Liver (tissue), 9 donors: ENCODE data around the gene CAMK1D. TPM values are rescaled to one million over a fixed set of nuclear protein-coding genes. Genes with fewer than 3 reads are reported as not detected.

Experiments used
- DNase-seq: peaks from one replicate; pipeline ENCODE4 v3.0.0-alpha.2; 2017; ENCODE audit warnings: low spot score
- H3K27ac ChIP-seq, 2 donors: one replicate each; pipeline ENCODE4 v1.7.0; 2013; ENCODE audit warnings: inconsistent platforms in 2 of 2, low read length in 2 of 2, control low read depth in 1 of 2, low read depth in 1 of 2, mild to moderate bottlenecking in 1 of 2
- H3K27me3 ChIP-seq, 4 donors: one replicate each; pipeline versions ENCODE4 v1.6.1 to v1.7.0; 2013; ENCODE audit warnings: low read length in 3 of 4, inconsistent platforms in 1 of 4, mild to moderate bottlenecking in 1 of 4, moderate library complexity in 1 of 4; ENCODE audit not compliant: control insufficient read depth in 4 of 4, insufficient read depth in 4 of 4
- H3K36me3 ChIP-seq, 4 donors: one replicate each; pipeline versions ENCODE4 v1.6.1 to v1.7.0; 2013; ENCODE audit warnings: low read length in 3 of 4, mild to moderate bottlenecking in 3 of 4, low read depth in 1 of 4, moderate library complexity in 1 of 4; ENCODE audit not compliant: control insufficient read depth in 4 of 4, insufficient read depth in 3 of 4
- H3K4me1 ChIP-seq, 4 donors: one replicate each; pipeline versions ENCODE4 v1.6.1 to v1.7.0; 2013; ENCODE audit warnings: low read length in 3 of 4, mild to moderate bottlenecking in 3 of 4, moderate library complexity in 1 of 4; ENCODE audit not compliant: control insufficient read depth in 4 of 4, insufficient read depth in 4 of 4
- H3K4me3 ChIP-seq, 3 donors: one replicate each; pipeline versions ENCODE4 v1.6.1 to v1.7.0; 2013; ENCODE audit warnings: low read length in 3 of 3, control low read depth in 1 of 3, low read depth in 1 of 3, mild to moderate bottlenecking in 1 of 3
- H3K9ac ChIP-seq, 2 donors: one replicate each; pipeline ENCODE4 v1.7.0; 2013; ENCODE audit warnings: low read length in 2 of 2, mild to moderate bottlenecking in 2 of 2, moderate library complexity in 2 of 2, control low read depth in 1 of 2, low read depth in 1 of 2
- H3K9me3 ChIP-seq, 4 donors: one replicate each; pipeline versions ENCODE4 v1.6.1 to v1.7.0; 2013; ENCODE audit warnings: low read length in 3 of 4; ENCODE audit not compliant: control insufficient read depth in 4 of 4
- ATF3 ChIP-seq: IDR thresholded peaks from 2 replicates; pipeline ENCODE4 v1.6.1; 2016; ENCODE audit warnings: antibody characterized with exemption
- EGR1 ChIP-seq, 2 donors: IDR thresholded peaks; 2 replicates each; pipeline ENCODE4 v1.6.1; 2016 to 2018; ENCODE audit warnings: antibody characterized with exemption in 2 of 2, low read depth in 2 of 2
- FOXA1 ChIP-seq: IDR thresholded peaks from 2 replicates; pipeline ENCODE4 v1.6.1; 2016; ENCODE audit warnings: antibody characterized with exemption
- FOXA2 ChIP-seq: IDR thresholded peaks from 2 replicates; pipeline ENCODE4 v1.6.1; 2016; ENCODE audit warnings: antibody characterized with exemption
- GABPA ChIP-seq, 2 donors: IDR thresholded peaks in 1 of 2; conservative IDR thresholded peaks in 1 of 2; 2 replicates each; pipeline ENCODE4 v1.6.1; 2016; ENCODE audit warnings: antibody characterized with exemption in 2 of 2, mild to moderate bottlenecking in 1 of 2, moderate library complexity in 1 of 2
- HNF4G ChIP-seq: IDR thresholded peaks from 2 replicates; pipeline ENCODE4 v1.6.1; 2016; ENCODE audit warnings: antibody characterized with exemption
- JUND ChIP-seq, 2 donors: IDR thresholded peaks; 2 replicates each; pipeline ENCODE4 v1.6.1; 2016; ENCODE audit warnings: antibody characterized with exemption in 2 of 2
- NR2F2 ChIP-seq: IDR thresholded peaks from 2 replicates; pipeline ENCODE4 v1.6.1; 2016; ENCODE audit warnings: antibody characterized with exemption
- RAD21 ChIP-seq, 2 donors: IDR thresholded peaks; 2 replicates each; pipeline ENCODE4 v1.6.1; 2016; ENCODE audit warnings: antibody characterized with exemption in 2 of 2, mild to moderate bottlenecking in 2 of 2
- REST ChIP-seq: IDR thresholded peaks from 2 replicates; pipeline ENCODE4 v1.6.1; 2016; ENCODE audit warnings: antibody characterized with exemption, mild to moderate bottlenecking
- RXRA ChIP-seq, 2 donors: IDR thresholded peaks; 2 replicates each; pipeline ENCODE4 v1.6.1; 2017 to 2018; ENCODE audit warnings: antibody characterized with exemption in 2 of 2, mild to moderate bottlenecking in 1 of 2
- SP1 ChIP-seq: IDR thresholded peaks from 2 replicates; pipeline ENCODE4 v1.6.1; 2018; ENCODE audit warnings: antibody characterized with exemption, mild to moderate bottlenecking
- YY1 ChIP-seq: IDR thresholded peaks from 2 replicates; pipeline ENCODE4 v1.6.1; 2016; ENCODE audit warnings: antibody characterized with exemption, mild to moderate bottlenecking
- ZBTB33 ChIP-seq: IDR thresholded peaks from 2 replicates; pipeline ENCODE4 v1.6.1; 2016; ENCODE audit warnings: antibody characterized with exemption
- WGBS: extraction: QIAGEN DNeasy Blood & Tissue Kit; methylation state at CpG from one replicate; pipeline ENCODE4 v1.1.7; 2013; 5-methylcytosine and 5-hydroxymethylcytosine counted together
- polyA plus RNA-seq, 2 donors: library from polyadenylated mRNA; stranded (reverse) in 1 of 2; unstranded in 1 of 2; fragments of 200-250 nt in 1 of 2; fragments of >200 nt in 1 of 2; fragmentation: Nextera tagmentation in 1 of 2; extraction: Ambion mirVana in 1 of 2; gene quantifications; one replicate each; pipeline versions ENCODE4 v1.2.1 to v1.2.3, GENCODE V29; 2013 to 2015
- total RNA-seq, 2 donors: library from RNA; depleted of rRNA; stranded (reverse); fragments of >200 nt; gene quantifications; one replicate each; pipeline ENCODE4 v1.2.3, GENCODE V29; 2014
- donor health status: healthy.
- donor health status: healthy.
- donor health status: healthy.
- donor health status: healthy.
- donor health status: healthy.

Gene CAMK1D
- total and polyA plus RNA-seq, 4 donors, result 2.7 to 10.1 (median 4.2) TPM

GRCh38 chr10:12513775-12514673 lies 164.7 kb downstream of the CAMK1D start:
- Histone ChIP-seq H3K9me3 (no peaks in the 10 kb centered on the region), H3K27ac (no peak overlapping the region), H3K36me3 (no peaks in the 10 kb centered on the region), H3K4me3 (no peak overlapping the region), H3K9ac (no peak overlapping the region), H3K4me1 (peaks cover 0 to 2% (median 0%) of the 10 kb centered on the region in 4 donors), H3K27me3 (no peaks in the 10 kb centered on the region)
- peak; percentile 13 for DNase-seq
- WGBS, result 88% methylated on average over 10 of the region's 10 CpGs
- TF ChIP-seq FOXA2 (no peak), SP1 (no peak), RXRA (IDR thresholded peaks at IDR 0.05) (no peak), NR2F2 (no peak), ZBTB33 (no peak), YY1 (no peak), HNF4G (no peak), ATF3 (no peak), JUND (IDR thresholded peaks at IDR 0.05) (no peak)

GRCh38 chr10:12518024-12518423 lies 168.7 kb downstream of the CAMK1D start:
- 96% methylated on average over 1 of the region's 1 CpG for WGBS
- H3K9me3 ChIP-seq, result no peaks in the 10 kb centered on the region
- no peaks in the 10 kb centered on the region for H3K27me3 ChIP-seq
- H3K36me3 ChIP-seq, result no peaks in the 10 kb centered on the region
- TF ChIP-seq FOXA2, result no peak
- TF ChIP-seq GABPA (IDR thresholded peaks at IDR 0.05 in 1 of 2, conservative IDR thresholded peaks at IDR 0.05 in 1 of 2), result no peak
- no peak for TF ChIP-seq HNF4G
- no peak for TF ChIP-seq EGR1 (IDR thresholded peaks at IDR 0.05; ENCODE audit: low read depth in 2 of 2)
- TF ChIP-seq REST, result no peak
- no peak for TF ChIP-seq RAD21 (IDR thresholded peaks at IDR 0.05)
- no peak for TF ChIP-seq FOXA1
- TF ChIP-seq ATF3, result no peak
- no peak for DNase-seq
- no peak overlapping the region for H3K9ac ChIP-seq
- peaks cover 2 to 8% (median 7%) of the 10 kb centered on the region in 4 donors for H3K4me1 ChIP-seq
- H3K27ac ChIP-seq, result no peak overlapping the region
- H3K4me3 ChIP-seq, result no peak overlapping the region
